Measurements from ENCODE around the gene ZNF608.

Gene ZNF608, protein sequence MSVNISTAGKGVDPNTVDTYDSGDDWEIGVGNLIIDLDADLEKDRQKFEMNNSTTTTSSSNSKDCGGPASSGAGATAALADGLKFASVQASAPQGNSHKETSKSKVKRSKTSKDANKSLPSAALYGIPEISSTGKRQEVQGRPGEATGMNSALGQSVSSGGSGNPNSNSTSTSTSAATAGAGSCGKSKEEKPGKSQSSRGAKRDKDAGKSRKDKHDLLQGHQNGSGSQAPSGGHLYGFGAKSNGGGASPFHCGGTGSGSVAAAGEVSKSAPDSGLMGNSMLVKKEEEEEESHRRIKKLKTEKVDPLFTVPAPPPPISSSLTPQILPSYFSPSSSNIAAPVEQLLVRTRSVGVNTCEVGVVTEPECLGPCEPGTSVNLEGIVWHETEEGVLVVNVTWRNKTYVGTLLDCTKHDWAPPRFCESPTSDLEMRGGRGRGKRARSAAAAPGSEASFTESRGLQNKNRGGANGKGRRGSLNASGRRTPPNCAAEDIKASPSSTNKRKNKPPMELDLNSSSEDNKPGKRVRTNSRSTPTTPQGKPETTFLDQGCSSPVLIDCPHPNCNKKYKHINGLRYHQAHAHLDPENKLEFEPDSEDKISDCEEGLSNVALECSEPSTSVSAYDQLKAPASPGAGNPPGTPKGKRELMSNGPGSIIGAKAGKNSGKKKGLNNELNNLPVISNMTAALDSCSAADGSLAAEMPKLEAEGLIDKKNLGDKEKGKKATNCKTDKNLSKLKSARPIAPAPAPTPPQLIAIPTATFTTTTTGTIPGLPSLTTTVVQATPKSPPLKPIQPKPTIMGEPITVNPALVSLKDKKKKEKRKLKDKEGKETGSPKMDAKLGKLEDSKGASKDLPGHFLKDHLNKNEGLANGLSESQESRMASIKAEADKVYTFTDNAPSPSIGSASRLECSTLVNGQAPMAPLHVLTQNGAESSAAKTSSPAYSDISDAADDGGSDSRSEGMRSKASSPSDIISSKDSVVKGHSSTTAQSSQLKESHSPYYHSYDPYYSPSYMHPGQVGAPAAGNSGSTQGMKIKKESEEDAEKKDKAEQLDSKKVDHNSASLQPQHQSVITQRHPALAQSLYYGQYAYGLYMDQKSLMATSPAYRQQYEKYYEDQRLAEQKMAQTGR (N-terminal part only)

GRCh38 chr5:124745928-124746915 lies at the start of gene ZNF608:
Gene ZNF608 (minus strand): TSS chr5:124746639. CDS start chr5:124744989, 1,650 bp downstream.
- peak within 1 kb of the TSS; percentile 86 for H3K4me3 ChIP-seq
- no peak for TF ChIP-seq CTCF (IDR thresholded peaks at IDR 0.05)
- peak within 1 kb of the TSS; percentile 89 to 90 for H3K27ac ChIP-seq
- DNase-seq (ENCODE audit: low spot score), result peak; percentile 72

DNA sequence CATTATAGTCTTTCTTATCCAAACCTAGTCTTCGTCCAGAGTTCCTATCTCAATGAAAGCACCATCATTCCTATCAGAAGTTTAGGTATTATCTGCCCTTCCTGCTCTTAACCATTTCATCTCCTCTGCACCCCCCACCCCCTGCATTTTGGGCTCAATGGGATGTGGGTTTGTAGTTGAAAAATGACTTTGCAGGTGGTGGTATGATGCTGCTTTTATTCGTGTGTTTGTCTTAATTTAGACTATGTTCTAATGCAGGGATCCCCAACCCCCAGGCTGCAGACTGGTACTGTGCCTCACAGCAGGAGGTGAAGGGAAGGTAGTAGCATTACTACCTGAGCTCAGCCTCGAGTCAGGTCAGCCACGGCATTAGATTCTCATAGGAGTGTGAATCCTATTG lies 49.4 kb upstream of the ZNF608 start:
- DNase-seq (ENCODE audit: low spot score), result no peak
- Histone ChIP-seq H3K4me3 (no peak overlapping the region), H3K27ac (no peak overlapping the region)
- no peak for TF ChIP-seq CTCF (IDR thresholded peaks at IDR 0.05)

- DNase-seq (ENCODE audit: low spot score), result no peak
Measured at GRCh38 chr5:124790895-124791732, 44.7 kb upstream of the ZNF608 start.

GRCh38 chr5:124790301-124790894 lies 44.0 kb upstream of the ZNF608 start:
- TF ChIP-seq CTCF (IDR thresholded peaks at IDR 0.05), result no peak
- no peak for DNase-seq (ENCODE audit: low spot score)
- H3K4me3 ChIP-seq, result no peak overlapping the region
- H3K27ac ChIP-seq, result no peak overlapping the region

More at GRCh38 chr5:124790895-124791732, 44.7 kb upstream of the ZNF608 start:
- H3K27ac ChIP-seq, result no peak overlapping the region
- no peak overlapping the region for H3K4me3 ChIP-seq
- TF ChIP-seq CTCF (IDR thresholded peaks at IDR 0.05), result no peak

GRCh38 chr5:124789104-124789605 lies 42.7 kb upstream of the ZNF608 start:
- H3K27ac ChIP-seq, result no peak overlapping the region
- TF ChIP-seq CTCF (IDR thresholded peaks at IDR 0.05), result no peak
- no peak for DNase-seq (ENCODE audit: low spot score)

More at GRCh38 chr5:124789104-124789605, 42.7 kb upstream of the ZNF608 start:
- no peak overlapping the region for H3K4me3 ChIP-seq

Data from coronary artery (tissue), 2 donors.